Measurements from ENCODE around the gene ERF. TPM values are rescaled to one million over a fixed set of nuclear protein-coding genes. Genes with fewer than 3 reads are reported as not detected.

Gene ERF
- 29.9 and 31.1 TPM in 2 replicates for total RNA-seq (2013; cell fraction: nucleolus; rRNA removed)
- total RNA-seq (2014; rRNA removed), result 15.9 and 22.2 TPM in 2 replicates
- total RNA-seq (2014; rRNA removed; fragmentation: Illumina TruSeq; extraction: Trizol), result 12.1 and 12.8 TPM in 2 replicates
- total RNA-seq (2021), result 51.8 and 56.3 TPM in 2 replicates
- polyA plus RNA-seq (2011; ENCODE audit: low read depth), result 3.6 TPM
- polyA plus RNA-seq (2011; rRNA removed), result 15.1 and 34.5 TPM in 2 replicates
- 23.3 and 39.9 TPM in 2 replicates for polyA plus RNA-seq (2011; cell fraction: cytosol; rRNA removed)
- 164 and 188 TPM in 2 replicates for polyA plus RNA-seq (2011; cell fraction: nucleus; rRNA removed)
- 21.7 and 22.0 TPM in 2 replicates for polyA plus RNA-seq (2012)
- 4.9 and 17.8 TPM in 2 replicates for polyA plus RNA-seq (2014; fragmentation: Illumina TruSeq; extraction: Trizol)
- polyA plus RNA-seq (2014; fragmentation: Nextera tagmentation; extraction: Ambion mirVana), result under 1 TPM; 0.02 to 0.04 TPM
- 33.0 and 40.2 TPM in 2 replicates for polyA plus RNA-seq (2014; rRNA removed)
- polyA plus RNA-seq (2016; fragmentation: Nextera tagmentation; extraction: Ambion mirVana), result 1 to 10 TPM; 8.3 to 8.9 TPM
- 27.0 and 49.3 TPM in 2 replicates for polyA minus RNA-seq (2011; rRNA and poly(A)+ RNA removed)
- 19.8 and 25.4 TPM in 2 replicates for polyA minus RNA-seq (2011; cell fraction: cytosol; rRNA and poly(A)+ RNA removed)
- 34.6 and 45.5 TPM in 2 replicates for polyA minus RNA-seq (2011; cell fraction: nucleus; rRNA and poly(A)+ RNA removed)
- percentile 74 among the genes with signal in this experiment for Bru-seq, nascent RNA
- BruChase-seq, experiment 1, labeled RNA remaining after a 6-hour chase, result percentile 88 among the genes with signal in this experiment
- BruChase-seq, experiment 2, labeled RNA remaining after a 2-hour chase, result percentile 96 among the genes with signal in this experiment
- long read RNA-seq, experiment 1, result 0 reads
- long read RNA-seq, experiment 2, result 0 reads

GRCh38 chr19:42254850-42255765, at the start of gene ERF:
Gene ERF, minus strand, starts transcription at chr19:42255128. Its CDS starts 129 bp downstream, at chr19:42254999.
- Histone ChIP-seq H3K9ac (ENCODE audit: control insufficient read depth, insufficient read depth, low read length) (peak within 1 kb of the TSS; percentile 94), H3K27ac (ENCODE audit: control insufficient read depth, insufficient read depth) (peak within 1 kb of the TSS; percentile 94), H3K4me2 (ENCODE audit: control insufficient read depth, insufficient read depth) (peak within 1 kb of the TSS; percentile 97), H3K79me2 (ENCODE audit: control insufficient read depth, insufficient read depth, low read length) (peaks cover 43% of the 10 kb centered on the region), H3K9me3 (replicated peaks; ENCODE audit: control insufficient read depth, insufficient read depth, low read length) (no peaks in the 10 kb centered on the region), H3K27me3 (replicated peaks in 1 of 2; ENCODE audit: control insufficient read depth in 2 of 2, insufficient read depth in 2 of 2, low read length in 1 of 2) (no peaks in the 10 kb centered on the region), H4K20me1 (ENCODE audit: control insufficient read depth, insufficient read depth) (no peaks in the 10 kb centered on the region), H3K4me1 (ENCODE audit: control insufficient read depth, insufficient read depth, low read length) (peaks cover 16% of the 10 kb centered on the region), H2AFZ (ENCODE audit: control insufficient read depth, low read depth, low read length) (peak within 1 kb of the TSS; percentile 62), H3K4me3 (peak within 1 kb of the TSS; percentile 99), H3K36me3 (ENCODE audit: control insufficient read depth in 2 of 2, insufficient read depth in 2 of 2, low read length in 1 of 2) (no peaks in the 10 kb centered on the region)
- ChIA-PET CTCF (interaction anchor here (0.7 to 1.4 kb wide), 3 partner anchors 8 to 42 kb away, joined by 3 to 7 read pairs (median 3); no protein-coding TSS in a partner anchor), RAD21 (ENCODE audit: unreplicated experiment) (interaction anchor here (0.7 to 1.5 kb wide), 2 partner anchors 25 to 151 kb away, joined by 3 to 6 read pairs; no protein-coding TSS in a partner anchor), SMC1A (ENCODE audit: uncharacterized antibody, unreplicated experiment) (interaction anchor here (0.6 to 1.7 kb wide), 3 partner anchors 15 to 1508 kb away, joined by 3 to 5 read pairs (median 3); no protein-coding TSS in a partner anchor), POLR2A (interaction anchor here (0.6 to 2.1 kb wide), 5 partner anchors 8 to 160 kb away, joined by 3 to 6 read pairs (median 3); partner anchors contain the start of gene GSK3A)
- intact Hi-C loops (cut with micrococcal nuclease; ENCODE audit: unreplicated experiment), result loop anchor here (1.0 kb wide), 1 partner anchor 13 kb away; no protein-coding TSS in a partner anchor
- DNase-seq (ENCODE audit: low read depth, low spot score) (peak; percentile 45), FAIRE-seq (peak; percentile 56), ATAC-seq (peak; percentile 79)
- in situ Hi-C loops (cut with MboI), result no loop called here
- no TSS peak for BruUV-seq (replicated peaks)
- under 1% methylated on average over 29 of the region's 75 CpGs for WGBS (ENCODE audit: insufficient coverage, insufficient replicate concordance, low lambda C conversion rate, missing lambda C conversion rate)
- TF ChIP-seq YY1 (IDR thresholded peaks at IDR 0.05; ENCODE audit: low read depth, low read length) (0 out of 2 replicates have a peak, but pooled peaks have one; percentile 22), IRF3 (IDR thresholded peaks at IDR 0.05) (no peak), NFYB (IDR thresholded peaks at IDR 0.05; ENCODE audit: insufficient read depth, low read depth, low read length) (no peak), ASH2L (IDR thresholded peaks at IDR 0.05; ENCODE audit: borderline replicate concordance, low read depth) (no peak), NFXL1 (IDR thresholded peaks at IDR 0.05; ENCODE audit: borderline replicate concordance) (no peak; the same call in 1 of the 2 replicates), ZNF217 (IDR thresholded peaks at IDR 0.05) (no peak), HCFC1 (IDR thresholded peaks at IDR 0.05; ENCODE audit: low read length) (no peak), BHLHE40 (IDR thresholded peaks at IDR 0.05; ENCODE audit: borderline replicate concordance in 1 of 2, low read depth in 2 of 2, low read length in 1 of 2) (peak in 1 of 2 experiments; percentile 88; a peak in 2 of 4 replicates), CBX3 (IDR thresholded peaks at IDR 0.05; ENCODE audit: borderline replicate concordance, low read depth) (no peak), ZNF207 (IDR thresholded peaks at IDR 0.05; ENCODE audit: borderline replicate concordance) (0 out of 2 replicates have a peak, but pooled peaks have one; percentile 46), CBX5 (IDR thresholded peaks at IDR 0.05; ENCODE audit: low read depth) (no peak), NFIC (IDR thresholded peaks at IDR 0.05; ENCODE audit: low read depth, low read length) (no peak), SMAD5 (IDR thresholded peaks at IDR 0.05; ENCODE audit: low read depth) (peak; percentile 45; the same call in 1 of the 2 replicates), BCL11A (IDR thresholded peaks at IDR 0.05; ENCODE audit: low read depth, low read length) (no peak), MEF2B (IDR thresholded peaks at IDR 0.05; ENCODE audit: partially characterized antibody, poor library complexity, severe bottlenecking) (no peak), SREBF2 (IDR thresholded peaks at IDR 0.05; ENCODE audit: low read length) (no peak), ZNF24 (IDR thresholded peaks at IDR 0.05) (no peak), PAX8 (IDR thresholded peaks at IDR 0.05) (no peak), POLR2A (IDR thresholded peaks at IDR 0.05; ENCODE audit: low read depth, low read length) (peak; percentile 89), ZNF384 (IDR thresholded peaks at IDR 0.05; ENCODE audit: borderline replicate concordance, low read depth, low read length) (no peak)
